NCI-H2196 (cell line): ENCODE measurements around the gene SLC25A13.
"Not testable (repeated sequence)": the region's sequence is repeated elsewhere in the genome, so short reads cannot be mapped to it uniquely, and the experiment has no call there.

ENCODE experiments used
- DNase-seq: peaks from one replicate; lab custom pipeline; 2025; ENCODE audit not compliant: unreplicated experiment; lab: John Stamatoyannopoulos, UW

SLC25A13 gene

DNA sequence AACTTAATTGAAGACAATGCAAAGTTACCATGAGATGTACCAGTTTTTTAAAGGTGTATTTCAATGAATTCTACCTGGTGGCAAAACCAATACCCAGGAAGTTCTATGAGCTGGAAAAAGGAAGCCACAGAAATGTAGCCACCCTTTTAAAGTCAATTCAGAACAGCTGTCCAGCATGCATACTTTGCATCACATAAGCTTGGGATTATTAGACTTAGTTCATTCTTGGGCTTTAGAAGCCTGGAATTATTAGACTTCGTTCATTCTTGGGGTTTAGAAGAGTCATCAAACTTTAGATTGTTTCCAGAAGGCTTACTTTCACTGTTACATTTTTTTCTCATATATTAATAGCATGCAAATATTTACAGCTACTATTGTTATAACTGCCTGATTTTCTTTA lies 20.9 kb downstream of the SLC25A13 start:
- no peak for DNase-seq

DNA sequence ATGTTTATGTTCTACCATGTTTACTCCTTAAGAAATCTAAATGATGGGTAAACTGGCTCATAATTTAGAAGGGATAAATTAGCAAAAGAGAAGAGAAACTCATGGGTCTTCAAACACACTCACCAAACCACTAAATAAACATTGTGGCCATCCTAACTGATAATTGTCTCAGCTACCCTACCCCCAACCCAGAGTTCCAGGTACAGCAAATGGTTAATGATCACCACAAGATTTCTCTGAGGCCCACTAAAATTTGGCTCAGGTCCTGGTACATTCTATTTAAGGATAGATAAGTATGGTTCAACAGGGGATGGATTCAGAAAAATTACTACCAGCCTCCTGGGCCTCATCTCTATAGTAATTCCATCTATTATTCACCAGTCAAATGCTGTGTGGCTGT lies 21.4 kb downstream of the SLC25A13 start:
- no peak for DNase-seq

DNA sequence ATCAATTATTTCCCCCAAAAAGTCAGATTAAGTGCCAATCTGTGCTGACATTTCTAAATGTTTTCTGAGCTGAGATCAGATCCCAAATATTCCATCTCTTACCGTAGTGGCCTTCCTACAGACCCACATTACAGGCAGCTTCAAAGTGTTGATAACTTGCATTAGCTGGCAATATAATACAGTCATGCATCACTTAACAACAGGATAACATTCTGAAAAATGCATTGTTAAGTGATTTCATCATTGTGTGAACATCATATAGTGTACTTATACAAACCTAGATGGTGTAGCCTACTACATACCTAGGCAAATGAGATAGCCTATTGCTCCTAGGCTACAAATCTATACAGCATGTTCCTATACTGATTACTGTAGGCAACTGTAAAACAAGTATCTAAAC lies 22.4 kb downstream of the SLC25A13 start:
- DNase-seq: no peak

DNA sequence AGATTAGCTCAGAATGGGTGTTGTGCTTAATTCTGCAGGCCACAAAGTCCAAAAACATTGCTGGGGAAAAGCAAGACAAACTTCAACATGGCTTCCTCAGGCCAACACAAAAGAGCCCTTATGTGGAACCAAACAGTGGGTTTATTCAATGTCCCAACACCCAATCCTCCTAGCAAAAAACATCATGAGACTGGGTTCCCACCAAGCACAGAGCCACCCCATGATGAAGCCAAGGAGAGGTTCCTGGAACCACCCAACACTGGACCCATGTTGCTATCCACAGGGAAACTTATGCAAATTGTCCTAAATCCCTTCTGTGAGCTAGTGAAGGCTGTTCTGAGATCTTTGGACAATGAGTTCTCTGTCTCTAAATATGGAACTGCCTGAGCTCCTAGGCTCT lies 24.0 kb downstream of the SLC25A13 start:
- DNase-seq: no peak

DNA sequence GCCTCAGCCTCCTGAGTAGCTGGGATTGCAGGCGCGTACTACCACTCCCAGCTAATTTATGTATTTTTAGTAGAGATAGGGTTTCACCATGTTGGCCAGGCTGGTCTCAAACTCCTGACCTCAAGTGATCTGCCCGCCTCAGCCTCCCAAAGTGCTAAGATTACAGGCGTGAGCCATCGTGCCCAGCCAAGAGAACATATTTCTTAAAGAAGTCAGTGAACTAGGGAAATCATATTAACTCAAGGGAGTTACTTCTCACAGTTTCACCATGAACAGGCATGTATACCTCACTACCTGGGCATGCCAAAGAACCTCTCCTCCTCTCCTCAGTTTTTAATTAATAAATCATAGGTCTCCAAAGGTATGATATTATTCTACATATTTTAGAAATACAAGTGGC lies 24.5 kb downstream of the SLC25A13 start:
- not testable (repeated sequence) for DNase-seq

DNA sequence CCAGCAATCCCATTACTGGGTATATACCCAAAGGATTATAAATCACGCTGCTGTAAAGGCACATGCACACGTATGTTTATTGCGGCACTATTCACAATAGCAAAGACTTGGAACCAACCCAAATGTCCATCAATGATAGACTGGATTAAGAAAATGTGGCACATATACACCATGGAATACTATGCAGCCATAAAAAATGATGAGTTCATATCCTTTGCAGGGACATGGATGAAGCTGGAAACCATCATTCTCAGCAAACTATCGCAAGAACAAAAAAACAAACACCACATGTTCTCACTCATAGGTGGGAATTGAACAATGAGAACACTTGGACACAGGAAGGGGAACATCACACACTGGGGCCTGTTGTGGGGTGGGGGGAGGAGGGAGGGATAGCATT lies 28.0 kb downstream of the SLC25A13 start:
- DNase-seq: not testable (repeated sequence)

DNA sequence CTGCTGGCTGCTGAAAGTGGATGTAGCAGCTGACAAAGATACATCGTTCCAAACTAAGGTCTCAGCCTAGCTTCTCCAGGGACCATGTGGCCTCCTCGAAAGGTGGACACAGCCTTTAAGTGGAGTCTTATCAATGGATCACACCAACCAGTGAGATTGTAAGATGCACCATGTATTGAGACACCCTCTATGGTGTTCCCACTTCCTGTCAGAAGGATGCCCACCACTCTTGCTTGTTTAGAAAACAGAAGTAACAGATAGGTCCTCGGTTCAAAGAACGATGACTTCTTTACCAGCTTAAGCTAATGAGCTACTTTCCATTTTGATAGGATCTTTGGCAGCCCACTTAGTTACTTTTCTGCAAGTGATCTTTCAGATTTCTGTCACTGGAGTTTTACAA lies 34.3 kb downstream of the SLC25A13 start:
- DNase-seq: no peak

DNA sequence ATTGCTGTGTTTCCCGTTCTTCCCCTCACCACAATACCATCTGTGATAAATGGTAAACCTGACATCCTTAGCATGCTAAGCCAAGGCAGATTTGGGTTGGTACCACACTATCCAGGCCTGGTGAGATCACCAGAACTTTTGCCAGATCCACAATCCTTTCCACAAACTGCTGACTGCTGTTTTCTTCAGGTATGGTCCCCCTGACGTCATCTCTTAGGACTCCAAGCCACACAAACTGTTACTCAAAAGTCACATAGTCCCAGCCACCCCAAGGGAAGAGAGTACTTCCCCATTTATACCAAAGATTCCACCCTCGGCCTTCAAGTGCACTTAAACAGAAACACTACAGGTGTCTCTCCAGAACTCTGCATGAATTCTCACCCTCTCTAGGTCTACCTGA lies 34.8 kb downstream of the SLC25A13 start:
- DNase-seq: no peak

DNA sequence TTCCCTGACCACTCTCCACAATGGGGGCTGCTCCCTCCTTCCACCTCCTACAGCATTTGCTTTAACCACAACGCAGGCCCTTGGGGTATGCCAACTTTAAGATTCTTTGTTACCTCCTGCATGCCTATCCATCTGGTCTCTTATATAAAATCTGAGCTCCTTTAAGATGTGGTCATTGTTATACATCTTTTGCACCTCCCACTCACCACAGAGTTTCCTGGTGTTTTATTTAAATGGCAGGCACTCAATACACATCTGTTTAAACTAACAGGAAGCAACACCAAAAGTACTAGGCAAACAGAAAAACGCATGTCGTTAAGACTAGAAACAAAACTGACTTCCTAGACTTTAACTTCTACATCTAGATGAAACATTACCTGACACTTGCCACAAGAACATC lies 36.3 kb downstream of the SLC25A13 start:
- DNase-seq: no peak

DNA sequence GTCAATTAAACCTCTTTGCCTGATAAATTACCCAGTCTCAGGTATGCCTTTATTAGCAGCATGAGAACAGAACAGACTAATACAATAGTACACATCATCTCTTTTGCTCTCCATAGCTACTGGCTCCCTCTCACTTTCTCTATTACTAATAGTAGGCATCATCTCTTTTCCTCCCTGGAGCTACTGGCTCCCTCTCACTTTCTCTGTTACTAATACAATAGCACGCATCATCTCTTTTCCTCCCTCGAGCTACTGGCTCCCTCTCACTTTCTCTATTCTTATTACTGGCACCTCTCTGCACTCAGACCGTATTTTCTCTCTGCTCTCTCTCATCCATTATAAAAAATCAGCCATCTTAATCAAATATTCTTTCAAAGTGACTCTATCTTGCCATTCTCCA lies 37.1 kb downstream of the SLC25A13 start:
- no peak for DNase-seq

DNA sequence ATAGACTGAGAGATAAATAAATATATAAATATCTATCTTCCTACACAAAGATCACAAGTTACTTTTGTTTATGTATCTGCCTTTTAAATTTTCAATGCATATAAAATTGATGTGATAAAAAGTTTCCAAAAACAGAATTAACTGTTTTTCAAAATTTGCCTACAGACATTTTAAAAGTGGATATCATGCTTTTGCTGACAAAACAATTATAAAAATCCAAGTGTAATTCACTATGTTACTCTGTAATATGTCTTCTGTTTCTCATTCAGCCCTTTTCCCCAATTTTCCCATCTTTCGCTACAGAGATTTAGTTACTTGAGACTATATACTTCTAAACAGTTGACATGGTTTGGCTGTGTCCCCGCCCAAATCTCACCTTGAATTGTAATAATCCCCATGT lies 37.7 kb downstream of the SLC25A13 start:
- DNase-seq: no peak

DNA sequence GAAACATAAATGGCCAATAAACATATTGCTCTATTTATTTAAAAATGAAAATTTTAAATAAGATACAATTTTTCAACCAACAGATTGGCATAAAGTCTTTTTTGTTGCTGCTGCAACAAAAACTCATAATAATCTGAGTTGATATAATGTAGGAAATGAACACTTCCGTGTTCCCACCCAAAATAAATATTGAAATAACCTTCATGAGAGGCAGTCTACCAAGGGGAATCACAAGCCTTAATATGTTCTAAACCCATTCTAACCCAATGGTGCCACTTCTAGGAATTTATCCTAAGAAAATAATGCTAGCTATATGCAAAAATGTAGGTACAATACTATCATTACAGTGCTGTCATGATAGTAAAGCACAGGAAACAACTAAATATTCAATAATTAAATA lies 39.1 kb downstream of the SLC25A13 start:
- no peak for DNase-seq

DNA sequence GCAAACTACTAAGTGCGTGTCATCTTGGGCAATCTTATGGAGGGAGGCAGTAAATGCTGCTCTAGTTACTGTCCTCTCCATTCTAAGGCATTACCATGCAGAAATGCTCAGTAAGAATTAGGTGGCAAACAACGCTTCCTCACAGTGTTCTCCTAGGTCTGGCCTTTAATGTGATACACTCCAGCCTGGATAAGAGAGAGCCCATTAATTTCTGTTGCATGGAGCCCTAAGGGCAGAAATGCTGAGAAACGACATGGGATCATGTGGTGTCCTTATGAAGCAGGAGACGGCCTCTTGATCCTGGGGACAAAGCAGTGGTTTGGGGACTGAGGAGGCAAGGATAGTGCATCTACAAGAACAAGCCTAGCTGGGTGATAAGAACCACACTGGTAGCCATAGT lies 44.0 kb downstream of the SLC25A13 start:
- no peak for DNase-seq

DNA sequence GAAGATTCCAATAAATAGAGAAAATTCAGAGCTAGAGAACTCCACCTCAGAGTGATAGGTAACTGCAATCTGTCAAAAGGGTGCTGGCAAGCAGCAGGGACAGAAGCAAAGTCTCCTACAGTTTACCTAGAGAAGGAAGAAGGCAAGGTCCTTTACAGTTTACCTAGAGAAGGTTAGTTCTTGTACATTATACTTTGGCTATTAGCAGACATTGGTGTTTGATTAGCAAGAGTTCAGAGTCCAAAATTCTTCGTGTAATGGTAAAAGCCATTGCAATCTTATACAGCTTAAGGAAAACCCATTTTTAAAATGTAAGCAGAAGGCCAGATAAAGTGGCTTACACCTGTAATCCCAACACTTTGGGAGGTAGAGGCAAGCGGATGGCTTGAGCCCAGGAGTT lies 45.9 kb downstream of the SLC25A13 start:
- no peak for DNase-seq

DNA sequence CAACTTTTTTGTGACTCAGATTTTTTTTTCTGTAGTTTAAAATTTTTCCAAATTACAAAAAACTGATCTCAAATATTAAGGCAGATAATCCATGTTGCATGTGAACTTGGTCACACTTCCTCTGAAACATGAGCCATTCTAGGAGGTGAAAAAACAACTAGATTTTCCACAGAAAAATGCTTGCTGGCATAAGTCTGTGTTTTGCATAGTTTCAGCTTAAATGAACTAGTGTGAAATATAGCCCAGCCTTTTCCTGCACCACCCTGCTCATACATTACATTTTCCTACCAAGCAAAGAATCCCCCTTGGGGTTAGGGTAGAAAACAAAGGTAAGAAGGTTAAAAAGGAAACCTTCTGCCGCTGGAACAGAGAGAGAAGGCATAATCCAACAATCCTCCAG lies 48.2 kb downstream of the SLC25A13 start:
- DNase-seq: no peak

DNA sequence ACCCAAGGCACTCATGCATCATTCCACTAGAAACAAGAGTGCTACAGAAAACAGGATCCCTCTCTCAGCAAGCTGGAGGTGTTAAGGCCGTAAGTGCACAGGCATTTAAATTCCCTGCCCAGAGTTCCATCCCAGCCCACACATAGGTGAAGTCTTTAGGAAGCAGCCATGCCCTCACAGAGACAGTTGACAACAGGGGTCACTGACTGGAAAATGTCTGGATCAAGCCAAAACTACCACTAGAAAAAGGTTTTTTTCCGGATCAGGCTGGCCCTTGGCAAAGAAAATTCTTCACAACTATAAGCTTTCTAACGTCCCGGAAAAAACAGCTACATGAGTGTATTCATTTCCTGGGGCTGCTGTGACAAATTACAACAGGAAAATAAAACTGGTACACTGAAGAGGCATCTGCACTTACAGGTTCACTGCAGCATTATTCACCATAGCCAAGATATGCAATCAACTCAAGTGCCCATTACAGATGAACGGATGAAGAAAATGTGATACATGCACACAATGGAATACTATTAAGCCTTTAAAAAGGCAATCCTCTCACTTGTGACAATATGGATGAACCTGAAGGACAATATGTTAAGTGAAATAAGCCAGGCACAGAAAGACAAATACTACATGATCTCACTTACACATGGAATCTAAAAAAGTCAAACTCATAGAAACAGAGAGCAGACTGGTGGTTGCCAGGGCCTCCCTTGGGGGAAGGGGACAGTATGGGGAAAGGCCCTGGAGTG lies 52.5 kb downstream of the SLC25A13 start:
- no peak for DNase-seq

DNA sequence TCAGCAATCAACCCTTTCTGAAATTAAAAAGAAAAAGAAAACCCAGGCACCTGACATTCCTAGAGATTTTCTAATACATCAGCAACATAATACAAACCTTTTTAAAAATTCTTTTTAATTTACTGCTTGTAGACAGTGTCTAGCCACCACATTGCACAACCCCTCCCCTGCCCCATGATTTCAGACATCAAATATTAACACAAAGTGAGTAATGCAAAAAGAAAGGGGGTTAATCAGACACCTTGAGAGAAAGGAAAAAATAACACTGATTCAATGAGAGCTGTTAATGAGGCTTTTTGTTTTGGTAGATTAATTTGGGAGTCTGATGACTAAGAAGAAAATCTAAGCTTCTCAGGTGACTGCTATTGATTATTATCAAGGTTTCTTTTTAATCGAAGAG lies 55.3 kb downstream of the SLC25A13 start:
- DNase-seq: no peak

DNA sequence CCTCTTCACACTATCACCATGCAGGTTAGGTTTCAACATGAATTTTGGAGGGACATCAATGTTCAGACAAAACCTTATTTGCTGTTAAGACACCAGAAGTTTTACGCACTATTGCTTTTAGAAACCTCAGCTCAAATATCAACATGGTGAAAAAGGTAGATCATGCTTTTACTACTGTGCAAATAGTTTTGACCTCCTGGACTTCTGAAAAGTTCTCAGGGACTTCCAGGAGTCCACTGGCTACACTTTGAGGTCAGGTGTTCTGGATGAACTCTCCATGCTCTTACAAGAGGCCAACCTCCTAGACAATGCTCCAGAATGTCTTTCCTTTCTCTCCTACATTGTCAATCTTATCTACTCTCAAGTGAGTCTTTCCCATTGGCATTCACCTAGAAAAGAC lies 55.9 kb downstream of the SLC25A13 start:
- DNase-seq: no peak

DNA sequence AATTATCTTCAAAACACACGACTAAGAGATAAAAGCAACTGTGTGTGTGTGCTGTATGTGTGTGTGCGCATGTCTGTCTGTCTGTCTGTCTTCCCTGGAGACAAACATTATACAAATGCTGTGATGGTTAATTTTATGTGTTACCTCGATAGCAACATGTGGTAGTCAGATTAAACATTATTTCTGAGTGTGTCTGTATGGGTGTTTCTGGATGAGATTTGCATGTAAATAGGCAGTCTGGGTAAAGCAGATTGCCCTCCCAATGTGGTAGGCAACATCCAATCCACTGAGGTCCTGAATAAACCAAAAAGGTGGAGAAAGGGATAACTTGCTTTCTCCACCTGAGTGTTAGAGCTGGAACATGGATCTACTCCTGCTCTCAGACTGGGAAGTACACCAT lies 67.9 kb downstream of the SLC25A13 start:
- DNase-seq: no peak

DNA sequence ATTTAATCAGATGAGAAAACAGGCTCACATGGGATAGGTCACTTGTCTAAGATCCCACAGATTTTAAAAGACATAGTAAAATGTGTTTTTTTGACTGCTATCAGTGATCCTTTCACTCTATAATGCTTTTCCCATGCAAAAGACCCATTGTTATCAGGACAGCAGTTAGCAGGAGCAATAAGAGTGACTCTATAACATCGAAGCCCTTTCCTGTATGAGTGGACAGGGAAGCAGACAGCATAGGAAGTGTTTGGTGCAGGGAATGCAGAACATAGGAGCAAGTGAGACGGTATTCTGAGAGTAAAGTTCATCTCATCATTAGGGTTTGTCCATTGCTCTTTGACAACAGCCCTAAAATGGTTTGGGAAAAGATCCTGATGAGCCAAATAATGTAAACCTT lies 68.5 kb downstream of the SLC25A13 start:
- DNase-seq: no peak

DNA sequence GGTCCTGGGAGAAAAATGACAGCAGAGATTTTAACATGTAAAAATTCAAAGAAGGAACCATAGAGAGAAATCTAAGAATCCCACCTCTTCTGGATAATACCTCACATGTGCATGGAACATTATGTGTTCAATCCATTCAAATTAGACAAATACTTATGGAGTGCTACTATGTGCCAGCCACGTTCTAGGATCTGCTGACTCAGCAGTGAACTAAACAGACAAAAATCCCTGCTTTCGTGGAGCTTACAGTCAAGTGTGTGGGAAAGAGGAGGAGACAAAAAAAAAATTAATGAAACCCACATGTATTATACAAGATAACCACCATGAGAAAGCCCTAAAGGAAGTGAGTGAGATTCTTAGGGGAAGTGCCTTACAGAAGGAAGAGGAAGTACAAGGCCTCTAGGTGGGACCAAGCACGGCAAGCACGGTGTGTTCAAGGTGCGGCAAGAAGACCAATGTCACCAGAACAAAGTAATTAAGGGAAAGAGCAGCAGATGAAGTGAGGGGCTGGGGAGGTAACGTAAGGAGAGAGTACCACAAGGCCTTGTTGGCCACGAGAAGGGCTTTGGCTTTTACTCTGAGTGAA lies 71.0 kb downstream of the SLC25A13 start:
- DNase-seq: no peak

DNA sequence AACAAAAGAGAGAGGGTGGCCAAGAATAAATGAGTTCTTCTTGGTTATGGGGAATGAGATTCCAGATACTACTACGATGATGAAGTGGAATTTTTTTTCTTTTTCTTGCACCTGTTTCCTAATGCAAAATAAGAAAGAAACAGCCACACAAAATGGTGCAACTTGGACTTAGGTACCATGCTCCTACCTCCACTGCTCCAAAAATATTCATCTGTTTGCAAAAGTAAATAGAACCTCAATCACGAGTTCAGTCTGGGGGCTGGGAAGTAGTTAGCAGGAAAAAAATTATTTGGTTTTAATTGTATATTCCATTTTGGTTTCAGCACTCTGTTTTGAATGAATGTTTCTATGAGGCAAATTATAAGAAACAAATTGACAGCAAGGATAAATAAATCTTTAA lies 73.5 kb downstream of the SLC25A13 start:
- no peak for DNase-seq

DNA sequence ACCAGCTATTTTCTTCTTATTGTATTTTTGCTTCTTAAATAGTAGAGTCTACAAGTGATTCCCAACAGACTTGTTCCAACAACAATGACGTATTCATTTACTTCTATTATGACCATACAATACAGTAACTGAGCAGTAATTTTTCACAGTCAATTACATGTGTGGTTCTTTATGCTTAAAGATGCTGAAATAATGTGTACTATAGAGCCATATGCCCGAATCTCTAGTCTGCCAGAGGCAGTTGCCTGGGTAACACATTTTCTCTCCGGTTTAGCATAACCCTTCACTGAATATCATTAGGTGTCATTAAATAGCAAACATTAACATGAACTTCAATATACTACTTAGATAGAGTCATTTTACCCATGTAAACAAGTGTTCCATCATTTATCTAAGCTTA lies 75.0 kb downstream of the SLC25A13 start:
- DNase-seq: no peak
